HG03097 (cell line): ENCODE data around the gene CFAP100.
A peak's percentile ranks its signal among the peaks of the same experiment; 100 is the strongest.

Source experiments
- ATAC-seq: cut with Tn5 transposase; IDR thresholded peaks from one replicate; pipeline ENCODE4 v1.9.1; 2021; ENCODE audit not compliant: unreplicated experiment, low FRiP score

The CFAP100 gene

GRCh38 chr3:126356373-126357264, 38.1 kb upstream of the CFAP100 start:
- ATAC-seq, result no peak

DNA sequence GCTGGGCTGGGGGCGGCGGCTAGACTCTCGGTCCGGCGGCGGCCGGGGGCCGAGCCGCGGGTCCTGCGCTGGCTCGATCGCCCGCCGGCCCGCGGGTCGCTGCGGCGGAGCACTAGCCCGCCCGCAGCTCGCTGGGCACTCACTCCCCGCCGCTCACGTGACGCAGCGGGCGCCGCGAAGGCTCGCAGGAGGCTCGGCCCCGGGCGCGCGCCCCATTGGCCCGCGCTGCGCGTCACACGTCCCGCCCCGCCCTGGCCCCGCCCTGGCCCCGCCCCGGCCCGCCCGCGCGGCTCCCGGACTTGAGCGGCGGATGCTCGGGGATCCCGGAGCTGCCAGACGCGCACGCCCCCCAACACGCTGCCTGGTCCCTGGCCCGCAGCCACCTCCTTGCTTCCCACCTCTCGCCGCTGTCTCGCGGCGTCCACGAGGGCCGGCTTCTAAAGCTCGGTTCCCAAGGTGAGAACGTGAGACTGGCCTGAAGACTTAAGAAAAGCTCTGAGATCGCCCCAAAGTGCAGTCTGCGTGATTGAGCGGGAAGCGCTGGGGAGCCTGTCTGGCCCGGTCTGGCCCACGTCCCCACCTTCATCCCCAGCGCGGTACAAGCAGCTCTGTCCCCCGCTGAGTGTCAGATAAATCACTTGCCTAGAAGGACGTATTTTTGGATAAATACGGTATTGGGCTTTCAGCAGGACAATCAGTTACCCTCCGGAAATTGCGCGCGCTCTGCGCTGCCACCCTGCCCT, 37.2 kb upstream of the CFAP100 start, which contains the start of gene KLF15:
Gene KLF15 (minus strand): TSS at position 114 of the 743 bp plus-strand sequence. CDS start 4,486 bp downstream, outside the sequence.
- ATAC-seq, result peak; percentile 76

DNA sequence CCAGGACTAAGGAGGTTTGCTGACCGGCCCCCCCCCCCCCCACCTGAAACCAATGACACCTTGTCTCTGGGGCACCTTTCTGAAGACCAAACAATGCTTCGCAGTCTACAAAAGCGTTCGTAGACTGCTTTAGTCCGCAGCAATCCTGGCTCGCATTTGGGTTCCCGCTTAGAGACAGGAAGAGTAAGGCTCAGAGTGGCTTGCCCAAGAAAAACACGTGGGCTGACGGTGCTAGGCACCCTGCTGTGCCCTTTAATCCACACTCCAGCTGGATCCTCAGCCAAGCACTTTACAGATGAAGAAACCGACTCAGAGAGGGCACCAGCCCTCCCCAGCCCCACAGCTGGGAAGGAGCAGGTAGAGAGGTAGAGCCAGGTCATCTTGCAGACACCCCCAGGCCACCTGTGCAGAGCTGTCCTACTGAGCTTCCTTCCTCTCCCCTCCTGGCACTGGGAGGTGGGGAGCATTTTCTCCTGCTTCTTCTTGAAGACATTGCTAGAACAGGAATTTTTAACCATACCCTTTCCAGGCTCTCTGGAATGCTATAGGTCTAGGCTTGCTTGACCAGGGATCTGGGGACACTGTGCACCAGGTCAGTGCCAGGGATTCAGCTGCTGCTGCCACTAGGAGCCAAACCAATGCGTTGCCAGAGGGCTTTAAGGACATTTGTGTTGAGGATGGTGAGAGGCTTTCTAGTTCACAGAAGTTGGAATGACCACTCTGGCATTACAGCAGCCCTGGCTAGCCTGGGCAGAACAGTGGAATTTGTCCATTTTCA, 36.5 kb upstream of the CFAP100 start:
- no peak for ATAC-seq

GRCh38 chr3:126358816-126359181, 35.9 kb upstream of the CFAP100 start:
- ATAC-seq, result no peak

GRCh38 chr3:126360046-126360713, 34.5 kb upstream of the CFAP100 start:
- no peak for ATAC-seq

DNA sequence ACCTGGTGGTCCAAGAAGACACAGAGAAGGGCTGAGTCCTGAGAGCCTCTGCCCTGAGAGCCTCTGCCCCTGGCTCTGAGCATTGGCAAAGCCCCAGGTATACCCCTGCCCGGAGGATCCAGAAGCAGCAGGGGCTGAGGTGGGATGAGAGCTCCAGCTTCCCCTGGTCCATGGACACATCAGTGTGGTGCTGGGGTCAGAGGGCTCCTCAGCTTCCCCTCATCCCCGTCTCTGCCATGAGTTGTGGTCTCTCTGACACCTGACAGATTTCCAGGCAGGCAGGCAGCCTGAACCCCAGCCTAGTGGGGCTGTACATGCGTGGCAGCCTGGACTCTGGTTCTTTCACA, 34.0 kb upstream of the CFAP100 start:
- ATAC-seq, result no peak

GRCh38 chr3:126361211-126361610, 33.5 kb upstream of the CFAP100 start:
- ATAC-seq, result no peak

DNA sequence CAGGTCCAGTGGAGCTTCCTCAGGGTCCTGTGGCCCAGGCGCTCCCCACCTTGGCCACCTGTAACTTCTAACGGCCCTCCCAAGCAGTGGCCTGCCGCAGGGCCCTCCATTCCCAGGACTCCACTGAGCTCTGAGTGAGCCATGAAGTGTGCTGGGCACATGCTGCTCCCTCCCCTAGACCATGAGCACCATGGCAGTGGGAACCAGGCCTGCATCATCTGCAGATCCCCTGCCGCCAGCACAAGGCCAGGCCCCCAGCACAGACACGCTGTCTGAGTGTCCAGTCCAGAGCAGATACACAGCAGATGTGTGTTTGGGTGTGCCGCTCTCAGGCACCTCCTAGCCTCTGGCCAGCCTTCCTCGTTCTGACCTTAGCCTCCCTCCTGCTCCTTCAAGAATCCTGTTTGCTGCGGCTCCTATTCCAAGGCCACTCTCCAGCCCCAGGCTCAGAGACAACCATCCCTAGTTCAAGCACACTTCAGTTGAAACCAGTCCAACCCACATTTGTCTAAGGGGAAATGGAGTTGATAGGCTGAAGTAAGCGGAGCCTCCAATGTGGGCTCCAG, 30.5 kb upstream of the CFAP100 start:
- no peak for ATAC-seq

DNA sequence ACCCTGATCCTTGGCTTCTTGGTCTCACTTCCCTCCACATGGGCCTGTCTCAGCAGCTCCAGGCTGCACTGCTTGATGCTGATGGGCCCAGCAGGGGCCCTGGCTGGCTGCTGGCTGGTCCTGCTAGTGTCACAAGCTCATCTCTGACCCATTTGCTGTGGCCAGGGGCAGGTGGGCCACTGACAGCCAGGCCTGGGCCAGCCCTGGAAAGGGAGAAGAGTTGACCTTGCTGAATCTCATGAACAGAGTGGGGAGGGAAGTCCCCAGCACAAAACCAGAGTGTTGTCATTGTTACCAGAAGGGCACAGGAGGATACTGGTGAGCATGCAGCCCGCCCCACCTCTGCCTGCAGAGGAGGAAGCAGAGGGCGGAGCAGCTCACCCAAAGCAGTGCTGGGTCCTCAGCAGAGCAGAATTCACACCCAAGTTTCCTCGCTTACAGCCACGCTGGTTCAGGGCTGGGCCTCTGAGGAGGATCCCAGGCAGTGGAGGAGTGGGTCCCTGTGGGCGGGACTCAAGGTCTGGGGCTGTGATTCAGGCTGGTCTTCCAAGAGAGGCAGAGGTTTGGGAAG, 29.9 kb upstream of the CFAP100 start:
- ATAC-seq, result no peak

DNA sequence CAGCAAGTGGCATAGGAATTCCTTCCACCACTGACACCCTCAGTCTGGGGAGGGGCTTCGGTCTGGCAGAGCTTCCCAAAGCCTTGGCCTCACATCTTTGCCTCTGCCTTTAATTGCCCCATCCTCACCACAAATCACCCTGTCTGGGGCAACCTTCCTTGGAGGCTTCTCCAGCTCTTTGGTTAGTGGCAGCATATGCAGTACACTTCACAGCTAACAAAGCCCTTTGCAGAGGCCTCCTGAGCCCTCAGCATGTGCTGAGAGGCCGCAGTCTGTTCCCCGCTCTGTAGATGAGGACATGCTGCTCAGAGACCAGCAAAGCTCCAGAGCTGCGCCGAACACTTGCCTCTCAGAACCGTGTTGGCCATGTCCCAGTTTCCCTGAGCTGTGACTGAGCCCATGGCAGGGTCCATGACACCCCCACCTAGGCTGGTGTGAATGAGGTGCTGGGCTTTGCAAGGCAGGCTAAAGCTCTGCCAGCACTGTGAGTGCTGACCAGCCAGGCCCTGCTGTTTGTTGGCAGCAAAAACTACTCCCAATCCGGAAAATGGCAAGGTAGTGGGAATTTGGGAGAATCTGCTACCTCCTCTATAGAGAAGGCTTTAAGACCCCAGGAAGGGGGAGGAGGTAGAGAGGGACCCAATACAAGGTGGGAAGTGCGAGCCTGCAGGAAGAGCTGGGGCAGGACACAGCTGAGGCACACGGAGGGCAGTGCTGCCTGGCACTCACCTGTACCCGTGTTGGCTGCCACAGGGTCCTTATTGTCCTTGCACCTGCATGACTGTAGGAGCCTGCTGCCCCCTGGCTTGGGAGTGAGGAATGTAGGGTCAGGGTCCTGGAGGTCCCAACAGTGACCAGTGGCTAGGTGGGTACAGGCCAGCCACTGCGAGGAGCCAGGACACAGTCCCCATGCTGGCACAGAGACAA, 29.1 kb upstream of the CFAP100 start:
- ATAC-seq, result no peak

DNA sequence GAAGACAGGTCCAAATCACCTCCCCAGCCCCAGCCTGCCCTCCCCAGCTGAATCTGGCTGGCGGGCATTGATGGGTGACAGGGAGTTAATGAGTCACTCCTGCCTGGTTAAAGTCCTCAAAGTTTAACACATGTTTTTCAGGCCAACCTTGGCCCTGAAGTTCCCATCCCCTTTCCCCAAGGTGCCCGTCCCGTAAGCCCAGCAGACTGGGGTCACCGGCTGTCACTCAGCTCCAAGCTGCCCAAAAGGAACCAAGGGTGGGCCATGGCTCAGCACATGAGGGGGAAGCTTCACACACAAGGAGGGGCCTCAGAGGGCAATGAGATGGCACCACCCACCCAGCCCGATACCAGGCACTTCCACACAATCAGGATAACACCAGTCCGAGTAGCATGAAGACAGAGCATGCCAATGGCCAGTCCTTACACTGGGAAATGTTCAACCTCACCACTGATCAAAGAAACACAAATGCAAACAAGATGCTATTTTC, 27.3 kb upstream of the CFAP100 start:
- no peak for ATAC-seq

DNA sequence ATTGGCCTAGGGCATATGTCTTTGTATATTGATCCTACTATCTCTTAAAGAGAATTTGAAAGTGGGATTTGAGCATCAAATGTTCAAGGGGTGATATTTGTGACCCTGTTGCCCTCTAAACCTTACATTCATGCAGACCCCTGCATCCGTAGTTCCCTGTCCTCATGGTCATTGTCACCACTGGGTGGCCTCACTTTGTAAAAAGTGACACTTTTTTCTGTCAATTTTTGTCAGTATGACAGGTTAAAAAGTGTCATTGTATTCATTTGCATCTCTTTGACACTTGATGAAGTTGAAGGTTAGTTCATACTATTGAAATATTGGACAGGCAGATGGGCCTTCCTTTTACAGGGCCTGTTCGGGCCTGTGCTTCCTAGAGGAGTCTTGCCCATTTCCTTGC, 25.2 kb upstream of the CFAP100 start:
- no peak for ATAC-seq

DNA sequence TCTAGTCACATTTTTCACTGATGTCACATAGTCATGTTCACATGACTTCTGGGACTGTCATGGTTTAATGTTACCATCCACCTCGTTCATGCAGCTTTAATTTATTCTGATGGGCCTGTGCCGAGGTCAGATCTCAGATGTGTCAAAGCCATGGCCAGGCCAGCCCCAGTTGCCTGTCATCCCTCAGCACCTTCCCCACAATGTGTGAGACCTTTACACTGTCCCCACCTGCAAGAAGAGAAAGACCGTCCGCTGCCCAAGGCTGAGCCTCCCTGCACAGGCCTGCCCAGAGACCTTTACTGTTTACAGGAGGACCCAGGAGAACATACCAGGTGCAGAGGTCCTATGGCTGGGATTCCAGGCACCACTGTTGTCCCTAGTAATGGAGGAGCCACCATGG, 24.7 kb upstream of the CFAP100 start:
- ATAC-seq, result no peak

DNA sequence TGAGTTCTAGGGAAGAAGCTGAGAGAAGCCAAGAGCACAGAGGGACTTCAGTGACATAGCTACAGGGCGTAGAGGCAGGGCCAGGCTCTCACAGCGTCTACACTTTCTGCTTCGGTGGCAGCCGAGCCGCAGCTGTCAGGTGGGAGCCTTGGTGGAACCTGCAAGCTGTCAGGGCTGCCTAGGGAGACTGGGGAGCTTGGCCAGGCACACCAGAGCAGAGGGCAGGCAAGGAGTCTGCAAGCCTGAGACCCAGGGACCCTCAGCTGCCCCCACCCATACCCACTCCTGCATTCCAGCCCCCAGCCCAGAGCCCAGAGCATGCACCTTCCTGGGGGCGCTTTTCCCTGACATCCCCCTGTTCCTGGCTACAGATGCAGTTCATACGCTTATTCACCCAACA, 24.1 kb upstream of the CFAP100 start:
- ATAC-seq, result no peak

GRCh38 chr3:126371096-126371705, 23.5 kb upstream of the CFAP100 start:
- no peak for ATAC-seq

- no peak for ATAC-seq
These were observed 22.1 kb upstream of the CFAP100 start for GRCh38 chr3:126372413-126373145.

DNA sequence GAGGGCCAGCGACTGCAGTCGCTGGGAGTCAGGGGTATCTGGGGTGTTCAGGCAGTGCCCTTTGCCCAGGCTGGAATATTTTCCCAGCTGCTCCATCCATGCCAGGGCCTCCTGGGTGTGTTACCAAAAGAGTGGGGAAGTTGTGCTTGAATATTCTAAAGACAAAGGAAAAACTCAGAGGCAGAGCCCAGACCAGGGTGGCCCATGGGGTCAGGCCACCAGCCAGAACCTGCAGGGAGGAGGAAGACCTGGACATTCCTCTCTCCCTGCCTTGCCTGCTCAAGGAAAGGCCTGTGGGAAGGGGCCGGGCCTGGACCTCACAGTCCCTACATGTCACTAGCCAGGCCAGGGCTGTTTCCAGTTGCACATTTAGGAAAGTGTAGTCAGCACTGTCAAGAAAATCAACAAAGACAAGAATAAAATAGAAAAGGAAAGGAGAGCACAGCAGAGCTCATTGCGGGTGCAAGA, 21.5 kb upstream of the CFAP100 start:
- no peak for ATAC-seq
